Mucosa of descending colon (tissue), 3 donors: ENCODE data around the gene HDLBP. TPM values are rescaled to one million over a fixed set of nuclear protein-coding genes. Genes with fewer than 3 reads are reported as not detected.

Experiments used
- ATAC-seq: fragments of 200-7000 bp; cut with Tn5 transposase; one replicate; pipeline ENCODE4 v1.9.1; 2020; ENCODE audit warnings: mild to moderate bottlenecking, moderate library complexity
- DNase-seq, 3 donors: peaks; one replicate each; pipeline ENCODE4 v3.0.0-alpha.2; 2020
- H3K36me3 ChIP-seq: fragments of 200-600 bp; one replicate; pipeline ENCODE4 v1.8.0; 2021; ENCODE audit warnings: low read depth, mild to moderate bottlenecking
- H3K4me1 ChIP-seq: fragments of 200-600 bp; one replicate; pipeline ENCODE4 v1.8.0; 2021; ENCODE audit warnings: low read depth, mild to moderate bottlenecking
- H3K4me3 ChIP-seq: fragments of 200-600 bp; one replicate; pipeline ENCODE4 v1.8.0; 2021; ENCODE audit warnings: mild to moderate bottlenecking
- H3K9me3 ChIP-seq: fragments of 200-600 bp; one replicate; pipeline ENCODE4 v1.8.0; 2021; ENCODE audit warnings: mild to moderate bottlenecking
- CTCF ChIP-seq: fragments of 200-600 bp; IDR thresholded peaks from one replicate; pipeline ENCODE4 v1.8.0; 2022; ENCODE audit warnings: antibody characterized with exemption, mild to moderate bottlenecking
- intact Hi-C, 2 donors: fragments of 100-400 bp; cut with DNase I in 1 of 2; cut with micrococcal nuclease in 1 of 2; formaldehyde crosslinking; loops; one replicate each; pipeline versions ENCODE4 v1.11.0 to v1.11.1; 2022; cut with DNase I, micrococcal nuclease
- total RNA-seq, 3 donors: library from RNA; stranded (reverse); fragmentation: NEBNext Ultra II Directional in 2 of 3; extraction: Animal tissue kit (Norgen Biotek cat#: 25700) in 2 of 3; gene quantifications; one replicate each; pipeline versions ENCODE4 v1.2.1 to v1.2.4, GENCODE V29; 2021 to 2023
- donor health status: DM: no; HTN: no; CAD: no; lungs with moderate emphysema.
- donor health status: DM: no; HTN: no; CAD: no.
- donor health status: DM: no; HTN: yes; CAD: no.

HDLBP gene
- total RNA-seq, 3 donors from 2014 or later = 363 to 417 (median 379) TPM

- no peak overlapping the region for H3K4me3 ChIP-seq
- DNase-seq = peak in 2 of 3 donors; percentile 10 to 25
- intact Hi-C loops = no loop called here
- no peak for TF ChIP-seq CTCF
- no peaks in the 10 kb centered on the region for H3K9me3 ChIP-seq
- H3K36me3 ChIP-seq = peaks cover 26% of the 10 kb centered on the region
- no peaks in the 10 kb centered on the region for H3K4me1 ChIP-seq
- ATAC-seq = no peak
Measured at GRCh38 chr2:241229563-241230401, 85.7 kb downstream of the HDLBP start.

- DNase-seq (peak in 2 of 3 donors; percentile 6 to 28), ATAC-seq (no peak)
- TF ChIP-seq CTCF = no peak
- Histone ChIP-seq H3K9me3 (no peaks in the 10 kb centered on the region), H3K4me1 (no peaks in the 10 kb centered on the region), H3K36me3 (peaks cover 26% of the 10 kb centered on the region), H3K4me3 (no peak overlapping the region)
- intact Hi-C loops = no loop called here
Measured at GRCh38 chr2:241228860-241229516, 86.5 kb downstream of the HDLBP start.

GRCh38 chr2:241228081-241228859 is 87.2 kb downstream of the HDLBP start:
- no peak for TF ChIP-seq CTCF
- H3K9me3 ChIP-seq = no peaks in the 10 kb centered on the region
- ATAC-seq = peak; percentile 7
- peaks cover 25% of the 10 kb centered on the region for H3K36me3 ChIP-seq
- DNase-seq = peak in 2 of 3 donors; percentile 27 to 46
- no peaks in the 10 kb centered on the region for H3K4me1 ChIP-seq
- no peak overlapping the region for H3K4me3 ChIP-seq
- intact Hi-C loops = no loop called here

GRCh38 chr2:241227594-241227993 is 87.9 kb downstream of the HDLBP start:
- intact Hi-C loops = no loop called here

More at GRCh38 chr2:241227594-241227993, 87.9 kb downstream of the HDLBP start:
- ATAC-seq (no peak), DNase-seq (peak in 2 of 3 donors; percentile 8 to 13)
- no peak overlapping the region for H3K4me3 ChIP-seq
- no peaks in the 10 kb centered on the region for H3K9me3 ChIP-seq
- peaks cover 19% of the 10 kb centered on the region for H3K36me3 ChIP-seq
- TF ChIP-seq CTCF = no peak
- H3K4me1 ChIP-seq = no peaks in the 10 kb centered on the region
